ENCODE measurements around the gene EPB41L3.

DNA sequence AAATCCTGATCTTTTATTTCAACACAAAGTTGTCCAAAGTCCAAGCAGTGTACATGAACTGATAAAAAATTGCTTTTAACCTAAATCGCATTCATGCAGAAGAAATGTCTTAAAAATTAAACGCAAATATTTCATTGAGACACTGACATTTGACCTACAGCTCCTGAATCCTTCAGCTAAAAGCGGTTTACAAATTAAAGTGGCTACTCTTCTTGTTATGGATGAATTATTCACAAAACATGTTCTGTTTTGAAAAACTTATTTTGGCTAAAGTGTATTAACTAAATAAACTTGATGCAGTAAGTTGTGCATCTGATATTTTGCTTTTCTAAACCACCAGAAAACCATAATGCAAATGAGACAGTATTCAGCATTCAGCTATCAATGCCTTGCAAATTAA is 2.2 kb downstream of the EPB41L3 start:
- TF ChIP-seq, protein P1, sequence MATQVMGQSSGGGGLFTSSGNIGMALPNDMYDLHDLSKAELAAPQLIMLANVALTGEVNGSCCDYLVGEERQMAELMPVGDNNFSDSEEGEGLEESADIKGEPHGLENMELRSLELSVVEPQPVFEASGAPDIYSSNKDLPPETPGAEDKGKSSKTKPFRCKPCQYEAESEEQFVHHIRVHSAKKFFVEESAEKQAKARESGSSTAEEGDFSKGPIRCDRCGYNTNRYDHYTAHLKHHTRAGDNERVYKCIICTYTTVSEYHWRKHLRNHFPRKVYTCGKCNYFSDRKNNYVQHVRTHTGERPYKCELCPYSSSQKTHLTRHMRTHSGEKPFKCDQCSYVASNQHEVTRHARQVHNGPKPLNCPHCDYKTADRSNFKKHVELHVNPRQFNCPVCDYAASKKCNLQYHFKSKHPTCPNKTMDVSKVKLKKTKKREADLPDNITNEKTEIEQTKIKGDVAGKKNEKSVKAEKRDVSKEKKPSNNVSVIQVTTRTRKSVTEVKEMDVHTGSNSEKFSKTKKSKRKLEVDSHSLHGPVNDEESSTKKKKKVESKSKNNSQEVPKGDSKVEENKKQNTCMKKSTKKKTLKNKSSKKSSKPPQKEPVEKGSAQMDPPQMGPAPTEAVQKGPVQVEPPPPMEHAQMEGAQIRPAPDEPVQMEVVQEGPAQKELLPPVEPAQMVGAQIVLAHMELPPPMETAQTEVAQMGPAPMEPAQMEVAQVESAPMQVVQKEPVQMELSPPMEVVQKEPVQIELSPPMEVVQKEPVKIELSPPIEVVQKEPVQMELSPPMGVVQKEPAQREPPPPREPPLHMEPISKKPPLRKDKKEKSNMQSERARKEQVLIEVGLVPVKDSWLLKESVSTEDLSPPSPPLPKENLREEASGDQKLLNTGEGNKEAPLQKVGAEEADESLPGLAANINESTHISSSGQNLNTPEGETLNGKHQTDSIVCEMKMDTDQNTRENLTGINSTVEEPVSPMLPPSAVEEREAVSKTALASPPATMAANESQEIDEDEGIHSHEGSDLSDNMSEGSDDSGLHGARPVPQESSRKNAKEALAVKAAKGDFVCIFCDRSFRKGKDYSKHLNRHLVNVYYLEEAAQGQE (IDR thresholded peaks at IDR 0.05; ENCODE audit: low read depth), result no peak
- TF ChIP-seq, protein P2, sequence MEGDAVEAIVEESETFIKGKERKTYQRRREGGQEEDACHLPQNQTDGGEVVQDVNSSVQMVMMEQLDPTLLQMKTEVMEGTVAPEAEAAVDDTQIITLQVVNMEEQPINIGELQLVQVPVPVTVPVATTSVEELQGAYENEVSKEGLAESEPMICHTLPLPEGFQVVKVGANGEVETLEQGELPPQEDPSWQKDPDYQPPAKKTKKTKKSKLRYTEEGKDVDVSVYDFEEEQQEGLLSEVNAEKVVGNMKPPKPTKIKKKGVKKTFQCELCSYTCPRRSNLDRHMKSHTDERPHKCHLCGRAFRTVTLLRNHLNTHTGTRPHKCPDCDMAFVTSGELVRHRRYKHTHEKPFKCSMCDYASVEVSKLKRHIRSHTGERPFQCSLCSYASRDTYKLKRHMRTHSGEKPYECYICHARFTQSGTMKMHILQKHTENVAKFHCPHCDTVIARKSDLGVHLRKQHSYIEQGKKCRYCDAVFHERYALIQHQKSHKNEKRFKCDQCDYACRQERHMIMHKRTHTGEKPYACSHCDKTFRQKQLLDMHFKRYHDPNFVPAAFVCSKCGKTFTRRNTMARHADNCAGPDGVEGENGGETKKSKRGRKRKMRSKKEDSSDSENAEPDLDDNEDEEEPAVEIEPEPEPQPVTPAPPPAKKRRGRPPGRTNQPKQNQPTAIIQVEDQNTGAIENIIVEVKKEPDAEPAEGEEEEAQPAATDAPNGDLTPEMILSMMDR (IDR thresholded peaks at IDR 0.05 in 2 of 3, conservative IDR thresholded peaks at IDR 0.05 in 1 of 3; ENCODE audit: borderline replicate concordance in 1 of 3, insufficient read depth in 1 of 3, low read depth in 2 of 3, low read length in 2 of 3), result no peak
- TF ChIP-seq EZH2 (IDR thresholded peaks at IDR 0.05) (no peak), TCF7L2 (IDR thresholded peaks at IDR 0.05; ENCODE audit: borderline replicate concordance, extremely low read depth, insufficient read depth, insufficient read length) (no peak), SP1 (IDR thresholded peaks at IDR 0.05; ENCODE audit: low read depth) (no peak), YY1 (IDR thresholded peaks at IDR 0.05; ENCODE audit: extremely low read depth, insufficient replicate concordance, low read depth, low read length) (no peak), EGR1 (IDR thresholded peaks at IDR 0.05; ENCODE audit: low read depth) (no peak), POLR2A (IDR thresholded peaks at IDR 0.05; ENCODE audit: borderline replicate concordance, extremely low read depth, insufficient read depth, insufficient read length) (no peak), RAD21 (IDR thresholded peaks at IDR 0.05; ENCODE audit: low read depth) (no peak), FOSL1 (IDR thresholded peaks at IDR 0.05; ENCODE audit: low read depth) (no peak), MAX (IDR thresholded peaks at IDR 0.05) (no peak), JUND (IDR thresholded peaks at IDR 0.05) (no peak), SRF (IDR thresholded peaks at IDR 0.05; ENCODE audit: low read depth) (no peak), POLR2AphosphoS5 (IDR thresholded peaks at IDR 0.05; ENCODE audit: low read depth, low read length) (no peak)

Data from HCT116 (cell line).